B cell (primary cell): ENCODE results near the gene SLC39A11. TPM values are rescaled to one million over a fixed set of nuclear protein-coding genes. Genes with fewer than 3 reads are reported as not detected.

ENCODE experiments used
- ATAC-seq: fragments of 200-7000 bp; cut with Tn5 transposase; one replicate; pipeline ENCODE4 v1.10.0; 2021; ENCODE audit warnings: low read depth, mild to moderate bottlenecking, moderate number of reproducible peaks, moderate library complexity
- CTCF ChIA-PET: fragments of 350-600 bp; sonication (Branson Sonifier 250); formaldehyde crosslinking; loops from one replicate; lab custom pipeline; 2021; ENCODE audit warnings: antibody characterized with exemption, inconsistent platforms; lab: Charles Lee
- POLR2A ChIA-PET: fragments of 350-600 bp; sonication (Branson Sonifier 250); formaldehyde crosslinking; loops from one replicate; lab custom pipeline; 2021; ENCODE audit warnings: antibody characterized with exemption; lab: Charles Lee
- DNase-seq: peaks from one replicate; pipeline ENCODE4 v3.0.0; 2013
- H2AFZ ChIP-seq: 2 replicates; pipeline ENCODE4 v1.6.1; 2012; ENCODE audit warnings: mild to moderate bottlenecking, low read depth, low read length; ENCODE audit not compliant: insufficient read depth, poor library complexity, severe bottlenecking
- H3K27ac ChIP-seq, 2 donors: 1 replicate in 1 of 2; 2 replicates in 1 of 2; pipeline ENCODE4 v1.5.1; 2012 to 2013; ENCODE audit warnings: low read length in 2 of 2, mild to moderate bottlenecking in 2 of 2, moderate library complexity in 1 of 2
- H3K27me3 ChIP-seq, 4 experiments: fragments of 200-600 bp in 1 of 4; sonication (generic) in 1 of 4; replicated peaks in 1 of 4; 1 replicate in 2 of 4; 2 replicates in 2 of 4; pipeline versions ENCODE4 v1.6.1 to v1.7.0; 2013 to 2016; ENCODE audit warnings: low read length in 3 of 4, mild to moderate bottlenecking in 2 of 4, mixed read lengths in 1 of 4, moderate library complexity in 1 of 4; ENCODE audit not compliant: insufficient read depth in 4 of 4, control insufficient read depth in 3 of 4; ENCODE audit errors: control extremely low read depth in 1 of 4
- H3K36me3 ChIP-seq, 2 experiments: replicated peaks in 1 of 2; 1 replicate in 1 of 2; 2 replicates in 1 of 2; pipeline versions ENCODE4 v1.6.1 to v1.7.1; 2013; ENCODE audit warnings: low read length in 1 of 2; ENCODE audit not compliant: insufficient read depth in 2 of 2, control insufficient read depth in 1 of 2; ENCODE audit errors: control extremely low read depth in 1 of 2, extremely low read depth in 1 of 2
- H3K4me1 ChIP-seq, 2 donors: fragments of 200-600 bp in 1 of 2; sonication (generic) in 1 of 2; 1 replicate in 1 of 2; 2 replicates in 1 of 2; pipeline versions ENCODE4 v1.5.1 to v1.6.1; 2013 to 2017; ENCODE audit warnings: low read length in 2 of 2; ENCODE audit not compliant: control insufficient read depth in 2 of 2, insufficient read depth in 2 of 2
- H3K4me2 ChIP-seq: replicated peaks from 2 replicates; pipeline ENCODE3; 2012; ENCODE audit warnings: mild to moderate bottlenecking, low read depth, low read length; ENCODE audit not compliant: poor library complexity, severe bottlenecking
- H3K4me3 ChIP-seq, 5 experiments: fragments of 200-600 bp in 1 of 5; sonication (generic) in 1 of 5; 1 replicate in 3 of 5; 2 replicates in 2 of 5; pipeline versions ENCODE4 v1.5.1 to v1.7.0; 2011 to 2016; ENCODE audit warnings: low read length in 4 of 5, mild to moderate bottlenecking in 4 of 5, low read depth in 2 of 5, control low read depth in 1 of 5, moderate library complexity in 1 of 5; ENCODE audit not compliant: insufficient read depth in 1 of 5; ENCODE audit errors: control extremely low read depth in 1 of 5, extremely low read depth in 1 of 5
- H3K79me2 ChIP-seq: fragments of 200-600 bp; sonication (generic); one replicate; pipeline ENCODE4 v1.6.0; 2016; ENCODE audit warnings: low read length; ENCODE audit not compliant: control insufficient read depth, insufficient read depth
- H3K9ac ChIP-seq: fragments of 200-600 bp; sonication (generic); 2 replicates; pipeline ENCODE4 v1.6.1; 2017; ENCODE audit warnings: mild to moderate bottlenecking, low read length, moderate library complexity
- H3K9me3 ChIP-seq, 3 donors: one replicate each; pipeline versions ENCODE4 v1.6.1 to v1.7.1; 2013; ENCODE audit warnings: low read length in 2 of 3; ENCODE audit not compliant: control insufficient read depth in 2 of 3, insufficient read depth in 1 of 3; ENCODE audit errors: control extremely low read depth in 1 of 3
- H4K20me1 ChIP-seq: 2 replicates; pipeline ENCODE4 v1.6.0; 2012; ENCODE audit warnings: mild to moderate bottlenecking, low read length; ENCODE audit not compliant: insufficient read depth, control insufficient read depth, poor library complexity, severe bottlenecking
- H3K27ac Mint-ChIP-seq: one replicate; pipeline ENCODE4 v1.8.0; 2021; ENCODE audit warnings: mixed read lengths
- H3K27me3 Mint-ChIP-seq: one replicate; pipeline ENCODE4 v1.8.0; 2021; ENCODE audit warnings: mixed read lengths
- H3K4me1 Mint-ChIP-seq: one replicate; pipeline ENCODE4 v1.8.0; 2021; ENCODE audit warnings: mixed read lengths
- H3K4me3 Mint-ChIP-seq: one replicate; pipeline ENCODE4 v1.8.0; 2021; ENCODE audit warnings: mixed read lengths
- H3K9me3 Mint-ChIP-seq: one replicate; pipeline ENCODE4 v1.8.0; 2022; ENCODE audit warnings: mixed read lengths; ENCODE audit not compliant: insufficient read depth
- CTCF ChIP-seq: fragments of 200-600 bp; IDR thresholded peaks from one replicate; pipeline ENCODE4 v1.8.0; 2022; ENCODE audit warnings: antibody characterized with exemption, mild to moderate bottlenecking
- EZH2 ChIP-seq: IDR thresholded peaks from 2 replicates; pipeline ENCODE4 v1.6.1; 2012; ENCODE audit warnings: borderline replicate concordance, low read depth, mild to moderate bottlenecking, moderate library complexity, low read length; ENCODE audit not compliant: insufficient read depth, poor library complexity, severe bottlenecking
- WGBS: methylation state at CpG from one replicate; pipeline ENCODE4 v1.1.5; 2013; ENCODE audit warnings: missing lambda C conversion rate; ENCODE audit not compliant: insufficient coverage; 5-methylcytosine and 5-hydroxymethylcytosine counted together
- intact Hi-C: fragments of 100-400 bp; cut with micrococcal nuclease; formaldehyde crosslinking; loops from one replicate; pipeline ENCODE4 v1.10.0; 2022
- polyA plus RNA-seq: library from polyadenylated mRNA; depleted of rRNA; stranded (reverse); fragments of >200 nt; gene quantifications from 2 replicates; pipeline ENCODE4 v1.2.3, GENCODE V29; 2012
- total RNA-seq, 2 donors: library from RNA; stranded (reverse); fragments of 120-200 nt in 1 of 2; gene quantifications; 1 replicate in 1 of 2; 2 replicates in 1 of 2; pipeline versions ENCODE4 v1.2.3 to v1.2.4, GENCODE V29; 2013 to 2022

The SLC39A11 gene
- total and polyA plus RNA-seq, 2 donors (not counting 1 experiment from before 2014, with no cell fraction given) = 6.9 to 39.6 TPM

GRCh38 chr17:73100363-73100762 is 7.9 kb upstream of the SLC39A11 start:
- Mint-ChIP-seq H3K27me3 (peaks cover 15% of the 10 kb centered on the region), H3K27ac (no peak overlapping the region), H3K9me3 (no peaks in the 10 kb centered on the region), H3K4me3 (no peak overlapping the region), H3K4me1 (peaks cover 3% of the 10 kb centered on the region)
- no peak for DNase-seq
- Histone ChIP-seq H3K4me2 (no peak overlapping the region), H3K36me3 (no peaks in the 10 kb centered on the region), H3K9me3 (peaks cover 0 to 3% (median 0%) of the 10 kb centered on the region in 3 donors), H3K4me3 (no peak overlapping the region), H3K79me2 (no peaks in the 10 kb centered on the region), H3K4me1 (no peaks in the 10 kb centered on the region), H3K27me3 (peaks cover 0 to 8% (median under 1%) of the 10 kb centered on the region in 4 experiments), H3K27ac (no peak overlapping the region), H3K9ac (no peak overlapping the region), H4K20me1 (no peaks in the 10 kb centered on the region), H2AFZ (no peak overlapping the region)
- TF ChIP-seq CTCF = no peak
- 100% methylated on average over 2 of the region's 2 CpGs for WGBS
- ChIA-PET CTCF (no interaction called here), POLR2A (no interaction called here)
- ATAC-seq = no peak
- intact Hi-C loops = no loop called here

GRCh38 chr17:73099511-73099910 is 7.0 kb upstream of the SLC39A11 start:
- Mint-ChIP-seq H3K9me3 (no peaks in the 10 kb centered on the region), H3K4me3 (no peak overlapping the region), H3K27me3 (peaks cover 16% of the 10 kb centered on the region), H3K27ac (no peak overlapping the region), H3K4me1 (peaks cover 5% of the 10 kb centered on the region)
- 52% methylated on average over 9 of the region's 10 CpGs for WGBS
- no peak overlapping the region for H3K27ac ChIP-seq
- DNase-seq (no peak), ATAC-seq (no peak)
- no peak overlapping the region for H2AFZ ChIP-seq
- H3K9me3 ChIP-seq = peaks cover 0 to 3% (median 0%) of the 10 kb centered on the region in 3 donors
- no peak overlapping the region for H3K4me3 ChIP-seq
- H3K4me1 ChIP-seq = no peaks in the 10 kb centered on the region
- H3K9ac ChIP-seq = no peak overlapping the region
- H3K79me2 ChIP-seq = no peaks in the 10 kb centered on the region
- ChIA-PET POLR2A (no interaction called here), CTCF (no interaction called here)
- no peak overlapping the region for H3K4me2 ChIP-seq
- peaks cover 0 to 8% (median under 1%) of the 10 kb centered on the region in 4 experiments for H3K27me3 ChIP-seq
- TF ChIP-seq CTCF (no peak), EZH2 (no peak)
- no peaks in the 10 kb centered on the region for H4K20me1 ChIP-seq
- H3K36me3 ChIP-seq = no peaks in the 10 kb centered on the region
- intact Hi-C loops = no loop called here
